HG03097 (cell line): ENCODE data around the gene CTDP1.
"Not testable (repeated sequence)": the region's sequence is repeated elsewhere in the genome, so short reads cannot be mapped to it uniquely, and the experiment has no call there.

ENCODE experiments used
- ATAC-seq: cut with Tn5 transposase; IDR thresholded peaks from one replicate; pipeline ENCODE4 v1.9.1; 2021; ENCODE audit not compliant: unreplicated experiment, low FRiP score

The CTDP1 gene

DNA sequence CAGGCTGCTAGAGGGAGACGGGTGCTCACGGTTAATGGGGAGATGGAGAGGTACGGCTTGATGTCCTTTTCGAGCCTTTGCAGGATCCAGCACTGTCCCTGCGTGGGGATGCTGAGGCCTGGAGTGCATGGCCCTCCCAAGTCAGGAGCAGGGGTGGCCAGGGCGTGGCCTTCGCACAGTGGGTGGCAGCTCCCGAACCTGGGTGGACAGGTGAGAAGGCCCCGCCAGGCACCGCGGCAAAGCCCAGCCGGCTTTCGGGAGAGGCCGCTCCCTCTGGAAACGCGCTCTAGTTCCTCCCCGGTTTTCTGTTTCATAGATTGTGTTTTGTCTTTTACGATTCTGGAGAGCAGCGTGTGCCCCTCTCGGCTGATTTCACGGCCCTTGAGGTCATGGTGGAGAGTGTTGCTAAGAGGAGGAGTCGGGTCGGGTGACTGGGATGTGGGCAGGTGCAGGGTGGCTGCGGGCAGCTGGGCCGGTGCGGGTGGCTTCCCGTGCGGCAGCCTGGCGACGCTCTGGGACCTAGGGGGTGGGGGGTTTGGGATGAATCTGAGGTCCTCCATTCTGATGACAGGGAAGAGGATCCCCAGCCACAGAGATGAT lies 39.4 kb downstream of the CTDP1 start:
- no peak for ATAC-seq

DNA sequence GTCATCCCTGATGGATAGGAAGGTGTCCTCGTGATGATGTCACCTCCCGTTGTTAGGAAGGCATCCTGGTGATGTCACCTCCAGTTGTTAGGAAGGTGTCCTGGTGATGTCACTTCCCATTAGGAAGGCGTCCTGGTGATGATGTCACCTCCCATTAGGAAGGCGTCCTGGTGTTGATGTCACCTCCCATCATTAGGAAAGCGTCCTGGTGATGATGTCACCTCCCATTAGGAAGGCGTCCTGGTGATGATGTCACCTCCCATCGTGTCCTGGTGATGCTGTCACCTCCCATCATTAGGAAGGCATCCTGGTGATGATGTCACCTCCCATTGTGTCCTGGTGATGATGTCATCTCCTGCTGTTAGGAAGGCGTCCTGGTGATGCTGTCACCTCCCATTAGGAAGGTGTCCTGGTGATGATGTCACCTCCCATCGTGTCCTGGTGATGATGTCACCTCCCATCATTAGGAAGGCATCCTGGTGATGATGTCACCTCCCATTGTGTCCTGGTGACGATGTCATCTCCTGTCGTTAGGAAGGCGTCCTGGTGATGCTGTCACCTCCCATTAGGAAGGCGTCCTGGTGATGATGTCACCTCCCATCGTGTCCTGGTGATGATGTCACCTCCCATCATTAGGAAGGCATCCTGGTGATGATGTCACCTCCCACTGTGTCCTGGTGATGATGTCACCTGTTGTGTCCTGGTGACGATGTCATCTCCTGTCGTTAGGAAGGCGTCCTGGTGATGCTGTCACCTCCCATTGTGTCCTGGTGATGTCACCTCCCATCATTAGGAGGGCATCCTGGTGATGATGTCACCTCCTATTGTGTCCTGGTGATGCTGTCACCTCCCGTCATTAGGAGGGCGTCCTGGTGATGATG lies 40.1 kb downstream of the CTDP1 start:
- not testable (repeated sequence) for ATAC-seq

- no peak for ATAC-seq
Observed at GRCh38 chr18:79720359-79720733, 40.7 kb downstream of the CTDP1 start.

- ATAC-seq, result no peak
Observed at GRCh38 chr18:79723036-79723435, 43.4 kb downstream of the CTDP1 start.

DNA sequence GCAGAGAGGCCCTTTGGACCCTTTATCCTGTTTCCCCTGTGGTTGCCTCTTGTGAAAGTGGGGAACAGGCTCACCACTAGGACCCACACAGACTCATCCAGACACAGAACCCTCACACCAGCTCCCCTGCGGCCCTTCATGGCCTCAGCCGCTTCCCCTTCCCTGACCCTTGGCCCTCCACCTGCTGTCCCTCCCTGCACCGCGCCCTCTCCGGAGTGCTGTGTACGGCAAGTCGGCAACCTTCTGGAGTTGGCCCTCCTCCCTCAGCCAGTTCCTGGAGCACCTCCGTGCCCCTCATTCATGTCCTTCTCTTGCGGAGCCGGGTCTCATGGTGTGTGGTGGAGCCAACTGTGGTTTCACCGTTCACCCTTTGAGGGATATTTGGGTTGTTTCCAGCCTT lies 44.0 kb downstream of the CTDP1 start:
- no peak for ATAC-seq

- ATAC-seq, result no peak
Observed at GRCh38 chr18:79724299-79725080, 44.9 kb downstream of the CTDP1 start.

DNA sequence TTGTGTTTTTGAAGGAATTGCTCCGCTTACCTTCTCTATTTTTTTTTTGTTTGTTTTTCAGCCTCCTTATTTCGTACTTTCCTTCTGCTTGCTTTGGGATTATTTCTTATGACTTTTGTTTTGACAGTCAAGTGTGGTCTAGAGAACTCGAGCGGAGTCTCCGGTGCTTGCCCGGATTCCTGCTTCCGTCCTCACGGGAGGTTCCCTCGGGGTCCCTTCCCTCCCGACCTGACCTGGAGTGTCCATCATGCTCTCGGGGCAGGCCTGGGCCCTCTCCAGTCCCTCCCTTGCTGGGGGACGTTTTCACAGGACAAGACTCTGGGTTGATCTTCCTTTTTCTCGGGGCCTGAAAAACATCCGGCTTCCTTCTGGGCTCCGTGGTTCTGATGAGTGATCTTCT lies 45.9 kb downstream of the CTDP1 start:
- no peak for ATAC-seq

DNA sequence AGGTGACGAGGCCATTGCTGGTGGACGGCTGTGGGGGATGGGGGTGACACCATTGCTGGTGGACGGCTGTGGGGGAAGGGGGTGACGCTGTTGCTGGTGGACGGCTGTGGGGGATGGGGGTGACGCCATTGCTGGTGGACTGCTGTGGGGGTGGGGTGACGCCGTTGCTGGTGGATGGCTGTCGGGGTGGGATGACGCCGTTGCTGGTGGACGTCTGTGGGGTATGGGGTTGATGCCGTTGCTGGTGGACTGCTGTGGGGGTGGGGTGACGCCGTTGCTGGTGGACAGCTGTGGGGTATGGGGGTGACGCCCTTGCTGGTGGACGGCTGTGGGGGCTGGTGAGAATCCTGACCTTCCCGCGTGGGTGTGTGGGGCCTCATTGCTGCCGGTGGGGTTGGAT lies 47.1 kb downstream of the CTDP1 start:
- ATAC-seq, result no peak

- ATAC-seq, result no peak
Observed at GRCh38 chr18:79727211-79727610, 47.6 kb downstream of the CTDP1 start.

DNA sequence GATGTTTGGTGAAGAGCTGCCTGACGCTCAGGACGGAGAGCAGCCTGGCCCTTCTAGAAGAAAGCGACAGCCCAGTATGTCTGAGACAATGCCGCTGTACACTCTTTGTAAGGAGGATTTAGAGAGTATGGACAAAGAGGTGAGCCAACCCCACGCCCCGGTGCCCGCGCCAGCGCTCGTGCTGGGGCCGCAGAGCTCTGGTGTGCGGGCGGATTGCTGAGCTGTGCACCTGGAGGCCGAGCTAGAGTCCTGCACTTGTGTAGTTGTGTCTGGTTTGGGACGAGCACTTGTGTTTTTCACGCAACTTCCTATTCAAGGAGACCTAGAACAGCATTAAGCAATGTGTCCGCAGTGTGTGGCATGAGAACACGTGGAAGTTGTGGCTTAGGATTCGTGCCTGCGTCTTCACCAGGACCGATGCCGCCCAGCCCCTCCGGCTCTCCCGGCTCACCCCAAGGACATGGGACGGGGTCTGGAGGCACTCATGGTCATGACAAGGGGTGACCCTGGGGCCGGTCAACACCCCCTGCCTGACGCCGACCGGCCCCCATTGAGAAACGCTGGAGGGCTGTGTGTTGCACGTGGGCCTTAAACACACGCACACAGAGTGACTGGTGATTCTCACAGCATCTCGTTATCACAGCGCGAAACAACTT lies 49.5 kb downstream of the CTDP1 start:
- ATAC-seq, result no peak

DNA sequence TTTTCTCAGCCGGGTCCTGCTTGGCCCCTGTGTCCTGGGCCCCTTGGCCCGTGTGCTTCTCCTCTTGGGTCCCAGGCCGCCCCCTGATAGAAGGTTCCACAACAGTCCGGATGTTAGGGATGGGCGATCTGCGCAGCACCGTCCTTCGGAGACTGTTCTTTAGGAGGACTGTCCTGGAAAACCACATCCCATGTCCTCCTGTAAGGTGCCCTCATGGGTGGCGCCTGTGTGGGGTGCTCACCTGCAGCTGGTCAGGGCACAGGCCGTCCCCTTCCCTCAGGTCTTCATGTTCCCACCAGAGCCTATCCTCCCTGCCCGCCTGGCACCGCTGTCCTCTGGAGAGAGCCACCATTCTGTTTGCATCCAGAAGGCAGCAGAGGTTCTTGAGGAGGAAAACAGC lies 50.0 kb downstream of the CTDP1 start:
- no peak for ATAC-seq

DNA sequence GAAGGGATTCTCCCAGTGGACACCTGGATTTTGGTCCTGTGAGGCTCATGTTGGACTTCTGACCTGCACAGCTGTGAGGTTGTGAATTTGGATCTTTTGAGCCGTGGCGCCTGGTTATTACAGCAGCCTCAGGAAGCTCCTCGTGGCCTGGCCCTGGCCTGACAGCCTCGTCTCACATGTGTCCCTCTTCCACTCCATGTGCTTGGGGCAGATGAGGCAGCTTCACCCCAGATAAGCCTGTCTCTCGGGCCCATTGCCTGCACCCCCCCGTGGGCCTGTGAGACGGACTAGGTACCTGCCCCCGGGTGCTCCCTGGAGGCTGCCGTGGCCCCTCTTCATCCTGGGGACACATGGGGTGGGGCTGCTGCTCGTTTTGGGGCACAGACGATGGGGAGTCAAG lies 51.2 kb downstream of the CTDP1 start:
- no peak for ATAC-seq

GRCh38 chr18:79731881-79732720 lies 52.5 kb downstream of the CTDP1 start:
- ATAC-seq, result not testable (repeated sequence)

- ATAC-seq, result no peak
Observed at GRCh38 chr18:79732721-79733025, 53.1 kb downstream of the CTDP1 start.

- ATAC-seq, result no peak
Observed at GRCh38 chr18:79733135-79733701, 53.6 kb downstream of the CTDP1 start.

- ATAC-seq, result no peak
Observed at GRCh38 chr18:79733986-79734770, 54.6 kb downstream of the CTDP1 start.

GRCh38 chr18:79735071-79735980 lies 55.7 kb downstream of the CTDP1 start:
- no peak for ATAC-seq

DNA sequence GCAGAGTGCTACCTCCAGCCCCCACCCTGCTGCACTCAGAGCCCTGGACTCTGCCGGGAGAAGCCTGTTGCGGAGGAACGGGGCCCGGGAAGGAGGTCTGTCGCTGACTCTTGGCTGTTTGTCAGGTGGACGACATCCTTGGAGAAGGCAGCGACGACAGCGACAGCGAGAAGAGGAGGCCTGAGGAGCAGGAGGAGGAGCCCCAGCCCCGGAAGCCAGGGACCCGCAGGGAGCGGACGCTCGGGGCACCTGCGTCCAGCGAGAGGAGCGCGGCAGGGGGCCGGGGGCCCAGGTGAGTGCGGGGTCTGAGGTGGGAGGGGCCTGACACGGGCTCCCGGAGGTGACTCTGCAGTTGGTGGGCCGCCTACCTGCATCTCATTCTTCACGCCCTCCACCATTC lies 56.6 kb downstream of the CTDP1 start:
- ATAC-seq, result no peak
